Measurements from ENCODE around the gene IL1RN.

- TF ChIP-seq, protein P1, sequence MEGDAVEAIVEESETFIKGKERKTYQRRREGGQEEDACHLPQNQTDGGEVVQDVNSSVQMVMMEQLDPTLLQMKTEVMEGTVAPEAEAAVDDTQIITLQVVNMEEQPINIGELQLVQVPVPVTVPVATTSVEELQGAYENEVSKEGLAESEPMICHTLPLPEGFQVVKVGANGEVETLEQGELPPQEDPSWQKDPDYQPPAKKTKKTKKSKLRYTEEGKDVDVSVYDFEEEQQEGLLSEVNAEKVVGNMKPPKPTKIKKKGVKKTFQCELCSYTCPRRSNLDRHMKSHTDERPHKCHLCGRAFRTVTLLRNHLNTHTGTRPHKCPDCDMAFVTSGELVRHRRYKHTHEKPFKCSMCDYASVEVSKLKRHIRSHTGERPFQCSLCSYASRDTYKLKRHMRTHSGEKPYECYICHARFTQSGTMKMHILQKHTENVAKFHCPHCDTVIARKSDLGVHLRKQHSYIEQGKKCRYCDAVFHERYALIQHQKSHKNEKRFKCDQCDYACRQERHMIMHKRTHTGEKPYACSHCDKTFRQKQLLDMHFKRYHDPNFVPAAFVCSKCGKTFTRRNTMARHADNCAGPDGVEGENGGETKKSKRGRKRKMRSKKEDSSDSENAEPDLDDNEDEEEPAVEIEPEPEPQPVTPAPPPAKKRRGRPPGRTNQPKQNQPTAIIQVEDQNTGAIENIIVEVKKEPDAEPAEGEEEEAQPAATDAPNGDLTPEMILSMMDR (IDR thresholded peaks at IDR 0.05 in 2 of 3, conservative IDR thresholded peaks at IDR 0.05 in 1 of 3; ENCODE audit: control insufficient read depth in 2 of 3, extremely low read depth in 1 of 3, insufficient read depth in 1 of 3, low read depth in 3 of 3, low read length in 3 of 3) = no peak
- TF ChIP-seq KLF5 (IDR thresholded peaks at IDR 0.05; ENCODE audit: partially characterized antibody) = no peak
- TF ChIP-seq JUND (IDR thresholded peaks at IDR 0.05; ENCODE audit: low read depth, low read length) = no peak
- no peak for TF ChIP-seq CREB1 (IDR thresholded peaks at IDR 0.05; ENCODE audit: low read depth)
- TF ChIP-seq PAX5 (IDR thresholded peaks at IDR 0.05; ENCODE audit: borderline replicate concordance, low read depth, low read length) = no peak
- no peak for TF ChIP-seq USF2 (IDR thresholded peaks at IDR 0.05; ENCODE audit: borderline replicate concordance, low read depth, low read length)
- no peak for TF ChIP-seq EGR1 (IDR thresholded peaks at IDR 0.05; ENCODE audit: borderline replicate concordance in 1 of 2, low read depth in 2 of 2, low read length in 2 of 2)
- no peak for TF ChIP-seq POLR2A (IDR thresholded peaks at IDR 0.05; ENCODE audit: low read depth, low read length)
- TF ChIP-seq HDAC2 (IDR thresholded peaks at IDR 0.05) = no peak
- TF ChIP-seq EZH2 (IDR thresholded peaks at IDR 0.05; ENCODE audit: borderline replicate concordance, control insufficient read depth, low read depth, low read length) = no peak
- no peak for TF ChIP-seq CHD2 (IDR thresholded peaks at IDR 0.05; ENCODE audit: borderline replicate concordance, low read depth, low read length)
- TF ChIP-seq RBBP5 (conservative IDR thresholded peaks at IDR 0.05) = no peak
- no peak for TF ChIP-seq TARDBP (IDR thresholded peaks at IDR 0.05; ENCODE audit: borderline replicate concordance)
Measured at GRCh38 chr2:113167962-113168340, 40.6 kb downstream of the IL1RN start.

Data from GM12878 (cell line).